ENCODE measurements around the gene PLCG2. TPM values are rescaled to one million over a fixed set of nuclear protein-coding genes. Genes with fewer than 3 reads are reported as not detected.

PLCG2 gene
- total and polyA plus RNA-seq, 2 donors from 2014 or later: 50.7 to 55.6 TPM

- FAIRE-seq: no peak
- no peak for TF ChIP-seq CTCF (IDR thresholded peaks at IDR 0.05; ENCODE audit: borderline replicate concordance, extremely low read depth, insufficient read depth)
- intact Hi-C loops (cut with DNase I): no loop called here
These were observed 120.5 kb downstream of the PLCG2 start for GRCh38 chr16:81899601-81900000.

DNA sequence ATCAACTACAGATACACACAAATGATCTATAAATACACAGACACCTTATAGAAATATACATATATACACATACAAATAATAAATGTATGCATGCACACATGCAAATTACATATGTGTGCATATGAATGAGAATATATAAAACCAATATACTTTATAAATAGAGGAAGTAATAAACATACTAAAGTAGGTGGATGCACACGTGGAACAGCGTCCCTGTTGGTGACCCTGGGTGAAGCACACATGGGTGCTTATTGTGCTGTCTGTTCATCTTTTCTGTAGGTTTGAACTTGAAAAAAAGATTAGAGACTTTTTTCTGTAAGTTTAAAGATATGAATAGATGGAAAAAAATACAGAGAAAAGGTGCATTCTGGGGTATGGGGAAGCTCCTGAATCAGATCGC lies 120.9 kb downstream of the PLCG2 start:
- DNase-seq: no peak
- Histone ChIP-seq H3K4me1 (ENCODE audit: control insufficient read depth in 2 of 3, insufficient read depth in 2 of 3, low read depth in 1 of 3, low read length in 3 of 3) (peaks cover 0 to 2% (median 0%) of the 10 kb centered on the region in 3 donors), H3K27ac (ENCODE audit: low read depth in 2 of 2, low read length in 2 of 2) (no peak overlapping the region), H3K9me3 (ENCODE audit: control insufficient read depth in 2 of 3, insufficient read depth in 1 of 3, low read length in 3 of 3) (no peaks in the 10 kb centered on the region), H3K4me3 (ENCODE audit: low read length in 3 of 3) (no peak overlapping the region), H3K9ac (ENCODE audit: low read length in 3 of 3) (no peak overlapping the region), H3K27me3 (ENCODE audit: control insufficient read depth, insufficient read depth, low read length) (no peaks in the 10 kb centered on the region), H3K36me3 (ENCODE audit: control insufficient read depth in 2 of 3, insufficient read depth in 3 of 3, low read length in 3 of 3) (peaks cover 0 to 34% (median 16%) of the 10 kb centered on the region in 3 donors)
- no peak for TF ChIP-seq CTCF (IDR thresholded peaks at IDR 0.05; ENCODE audit: borderline replicate concordance, extremely low read depth, insufficient read depth)
- intact Hi-C loops (cut with DNase I): no loop called here
- no peak for FAIRE-seq

More at GRCh38 chr16:81899601-81900000, 120.5 kb downstream of the PLCG2 start:
- H3K9ac ChIP-seq (ENCODE audit: low read length in 3 of 3): no peak overlapping the region
- H3K36me3 ChIP-seq (ENCODE audit: control insufficient read depth in 2 of 3, insufficient read depth in 3 of 3, low read length in 3 of 3): peaks cover 0 to 34% (median 16%) of the 10 kb centered on the region in 3 donors
- no peaks in the 10 kb centered on the region for H3K27me3 ChIP-seq (ENCODE audit: control insufficient read depth, insufficient read depth, low read length)
- DNase-seq: no peak
- no peak overlapping the region for H3K4me3 ChIP-seq (ENCODE audit: low read length in 3 of 3)
- H3K4me1 ChIP-seq (ENCODE audit: control insufficient read depth in 2 of 3, insufficient read depth in 2 of 3, low read depth in 1 of 3, low read length in 3 of 3): peaks cover 0 to 2% (median 0%) of the 10 kb centered on the region in 3 donors
- no peak overlapping the region for H3K27ac ChIP-seq (ENCODE audit: low read depth in 2 of 2, low read length in 2 of 2)
- H3K9me3 ChIP-seq (ENCODE audit: control insufficient read depth in 2 of 3, insufficient read depth in 1 of 3, low read length in 3 of 3): no peaks in the 10 kb centered on the region

DNA sequence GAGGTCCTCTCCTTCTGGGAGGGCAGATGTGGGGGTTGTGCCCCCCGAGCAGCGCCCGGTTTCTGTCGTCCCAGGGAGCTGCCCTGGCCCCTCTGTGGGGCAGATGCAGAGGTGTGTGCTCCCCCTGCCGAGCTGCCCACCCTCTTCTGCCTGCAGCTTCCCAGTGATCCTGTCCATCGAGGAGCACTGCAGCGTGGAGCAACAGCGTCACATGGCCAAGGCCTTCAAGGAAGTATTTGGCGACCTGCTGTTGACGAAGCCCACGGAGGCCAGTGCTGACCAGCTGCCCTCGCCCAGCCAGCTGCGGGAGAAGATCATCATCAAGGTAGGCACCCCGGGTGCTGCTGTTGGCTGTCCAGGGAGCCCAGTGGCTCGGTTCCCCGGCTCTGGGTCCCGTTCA lies 121.4 kb downstream of the PLCG2 start:
- H3K27ac ChIP-seq (ENCODE audit: low read depth in 2 of 2, low read length in 2 of 2): no peak overlapping the region
- H3K27me3 ChIP-seq (ENCODE audit: control insufficient read depth, insufficient read depth, low read length): no peaks in the 10 kb centered on the region
- peaks cover 0 to 2% (median 0%) of the 10 kb centered on the region in 3 donors for H3K4me1 ChIP-seq (ENCODE audit: control insufficient read depth in 2 of 3, insufficient read depth in 2 of 3, low read depth in 1 of 3, low read length in 3 of 3)
- H3K9me3 ChIP-seq (ENCODE audit: control insufficient read depth in 2 of 3, insufficient read depth in 1 of 3, low read length in 3 of 3): no peaks in the 10 kb centered on the region
- FAIRE-seq (no peak), DNase-seq (no peak)
- no peak for TF ChIP-seq CTCF (IDR thresholded peaks at IDR 0.05; ENCODE audit: borderline replicate concordance, extremely low read depth, insufficient read depth)
- peaks cover 0 to 34% (median 16%) of the 10 kb centered on the region in 3 donors for H3K36me3 ChIP-seq (ENCODE audit: control insufficient read depth in 2 of 3, insufficient read depth in 3 of 3, low read length in 3 of 3)
- intact Hi-C loops (cut with DNase I): no loop called here
- no peak overlapping the region for H3K9ac ChIP-seq (ENCODE audit: low read length in 3 of 3)
- H3K4me3 ChIP-seq (ENCODE audit: low read length in 3 of 3): no peak overlapping the region

DNA sequence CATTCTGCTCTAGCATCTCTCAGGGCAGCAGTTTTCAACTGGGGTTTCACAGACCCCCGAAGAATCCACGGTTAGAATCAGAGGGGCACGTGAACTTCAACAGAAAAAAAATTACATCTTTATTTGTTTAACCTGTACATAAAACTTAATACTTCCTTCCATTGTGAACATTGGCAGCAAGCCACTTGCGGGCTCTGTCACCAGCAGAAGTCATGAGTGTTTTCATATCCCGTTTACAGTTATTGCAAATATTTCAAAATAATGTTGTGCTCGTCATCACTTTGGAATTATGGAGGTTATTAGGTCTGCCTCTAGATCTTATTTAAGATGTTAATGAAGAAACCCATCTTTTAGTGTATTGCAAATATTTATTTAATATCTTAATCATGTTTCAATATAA lies 122.4 kb downstream of the PLCG2 start:
- Histone ChIP-seq H3K9me3 (ENCODE audit: control insufficient read depth in 2 of 3, insufficient read depth in 1 of 3, low read length in 3 of 3) (no peaks in the 10 kb centered on the region), H3K27me3 (ENCODE audit: control insufficient read depth, insufficient read depth, low read length) (no peaks in the 10 kb centered on the region), H3K36me3 (ENCODE audit: control insufficient read depth in 2 of 3, insufficient read depth in 3 of 3, low read length in 3 of 3) (peaks cover 0 to 31% (median 16%) of the 10 kb centered on the region in 3 donors), H3K4me3 (ENCODE audit: low read length in 3 of 3) (no peak overlapping the region), H3K27ac (ENCODE audit: low read depth in 2 of 2, low read length in 2 of 2) (no peak overlapping the region), H3K9ac (ENCODE audit: low read length in 3 of 3) (no peak overlapping the region), H3K4me1 (ENCODE audit: control insufficient read depth in 2 of 3, insufficient read depth in 2 of 3, low read depth in 1 of 3, low read length in 3 of 3) (peaks cover 0 to 2% (median 0%) of the 10 kb centered on the region in 3 donors)
- intact Hi-C loops (cut with DNase I): no loop called here
- FAIRE-seq (no peak), DNase-seq (peak in 2 of 5 donors; percentile 20 to 66)
- TF ChIP-seq CTCF (IDR thresholded peaks at IDR 0.05; ENCODE audit: borderline replicate concordance, extremely low read depth, insufficient read depth): no peak

All from kidney (tissue), 14 donors.